ENCODE data around the gene GRK5. TPM values are rescaled to one million over a fixed set of nuclear protein-coding genes. Genes with fewer than 3 reads are reported as not detected.
A peak's percentile ranks its signal among the peaks of the same experiment; 100 is the strongest.

Gene GRK5
- total RNA-seq, 4 donors from 2014 or later: 5.4 to 13.0 (median 10.6) TPM

DNA sequence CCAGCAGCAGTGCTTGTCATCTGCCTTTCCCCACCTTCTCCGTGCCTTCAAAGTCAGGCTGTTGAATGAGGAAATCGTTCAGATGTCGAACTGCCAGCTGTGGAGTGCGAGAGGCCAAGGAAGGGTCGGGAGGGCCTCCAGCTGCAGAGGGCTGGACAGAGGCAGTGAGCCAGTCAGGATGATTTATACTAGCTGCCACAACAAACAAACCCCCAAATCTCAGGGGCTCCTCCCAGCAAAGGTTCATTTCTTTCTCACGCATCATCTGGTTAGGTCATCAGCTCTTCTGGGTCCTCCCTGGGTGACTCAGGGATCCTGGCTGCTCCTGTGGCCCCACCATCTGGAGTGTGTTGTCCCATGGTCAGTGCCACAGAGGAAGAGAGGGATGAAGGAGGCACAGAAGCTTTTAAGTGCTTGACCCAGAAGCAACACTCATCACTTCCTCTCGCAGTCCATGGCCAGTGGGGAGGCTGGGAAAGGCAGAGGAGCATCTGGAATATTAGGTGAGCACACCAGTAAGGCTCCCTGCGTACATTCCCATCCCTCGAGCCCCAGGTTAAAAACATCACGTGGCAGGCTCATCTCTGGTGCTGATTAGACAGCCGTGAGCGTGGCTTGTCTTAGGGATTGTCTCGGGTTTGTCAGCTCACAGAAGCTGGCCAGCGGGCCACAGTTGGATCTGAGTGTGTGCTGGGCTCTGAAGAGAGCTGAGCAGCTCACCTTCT, 194.5 kb downstream of the GRK5 start:
- no peak overlapping the region for H3K4me3 ChIP-seq (ENCODE audit: low read depth, poor library complexity, severe bottlenecking)
- WGBS, 2 donors: 43 to 50% methylated on average over 14 of the region's 14 CpGs
- no peak for TF ChIP-seq POLR2A (IDR thresholded peaks at IDR 0.05)
- TF ChIP-seq, protein P1, sequence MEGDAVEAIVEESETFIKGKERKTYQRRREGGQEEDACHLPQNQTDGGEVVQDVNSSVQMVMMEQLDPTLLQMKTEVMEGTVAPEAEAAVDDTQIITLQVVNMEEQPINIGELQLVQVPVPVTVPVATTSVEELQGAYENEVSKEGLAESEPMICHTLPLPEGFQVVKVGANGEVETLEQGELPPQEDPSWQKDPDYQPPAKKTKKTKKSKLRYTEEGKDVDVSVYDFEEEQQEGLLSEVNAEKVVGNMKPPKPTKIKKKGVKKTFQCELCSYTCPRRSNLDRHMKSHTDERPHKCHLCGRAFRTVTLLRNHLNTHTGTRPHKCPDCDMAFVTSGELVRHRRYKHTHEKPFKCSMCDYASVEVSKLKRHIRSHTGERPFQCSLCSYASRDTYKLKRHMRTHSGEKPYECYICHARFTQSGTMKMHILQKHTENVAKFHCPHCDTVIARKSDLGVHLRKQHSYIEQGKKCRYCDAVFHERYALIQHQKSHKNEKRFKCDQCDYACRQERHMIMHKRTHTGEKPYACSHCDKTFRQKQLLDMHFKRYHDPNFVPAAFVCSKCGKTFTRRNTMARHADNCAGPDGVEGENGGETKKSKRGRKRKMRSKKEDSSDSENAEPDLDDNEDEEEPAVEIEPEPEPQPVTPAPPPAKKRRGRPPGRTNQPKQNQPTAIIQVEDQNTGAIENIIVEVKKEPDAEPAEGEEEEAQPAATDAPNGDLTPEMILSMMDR (IDR thresholded peaks at IDR 0.05): no peak
- DNase-seq (ENCODE audit: low spot score in 2 of 2): peak; percentile 79 to 94
- intact Hi-C loops (cut with DNase I; ENCODE audit: low total_unique reads): no loop called here

DNA sequence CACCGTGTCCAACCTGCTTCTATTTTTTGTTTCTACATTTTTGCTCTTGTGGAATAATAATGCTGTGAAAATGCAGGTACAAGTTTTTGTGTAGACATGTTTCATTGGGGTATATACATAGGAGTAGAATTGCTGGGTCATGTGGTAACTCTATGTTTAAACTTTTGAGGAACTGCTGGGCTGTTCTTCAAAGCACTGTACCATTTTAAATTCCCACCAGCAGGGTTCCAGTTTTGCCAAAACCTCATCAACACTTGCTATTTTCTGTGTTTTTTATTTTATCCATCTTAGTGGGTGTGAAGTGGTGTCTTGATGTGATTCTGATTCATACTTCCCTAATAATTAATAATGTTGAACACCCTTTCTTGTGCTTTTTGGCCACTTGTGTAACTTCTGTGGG, 196.6 kb downstream of the GRK5 start:
- DNase-seq (ENCODE audit: low spot score in 2 of 2): no peak
- no peak overlapping the region for H3K4me3 ChIP-seq (ENCODE audit: low read depth, poor library complexity, severe bottlenecking)
- WGBS, 2 donors: 89 to 97% methylated on average over 1 of the region's 1 CpG
- intact Hi-C loops (cut with DNase I; ENCODE audit: low total_unique reads): no loop called here
- no peak for TF ChIP-seq POLR2A (IDR thresholded peaks at IDR 0.05)
- TF ChIP-seq, protein P1 (IDR thresholded peaks at IDR 0.05): no peak

DNA sequence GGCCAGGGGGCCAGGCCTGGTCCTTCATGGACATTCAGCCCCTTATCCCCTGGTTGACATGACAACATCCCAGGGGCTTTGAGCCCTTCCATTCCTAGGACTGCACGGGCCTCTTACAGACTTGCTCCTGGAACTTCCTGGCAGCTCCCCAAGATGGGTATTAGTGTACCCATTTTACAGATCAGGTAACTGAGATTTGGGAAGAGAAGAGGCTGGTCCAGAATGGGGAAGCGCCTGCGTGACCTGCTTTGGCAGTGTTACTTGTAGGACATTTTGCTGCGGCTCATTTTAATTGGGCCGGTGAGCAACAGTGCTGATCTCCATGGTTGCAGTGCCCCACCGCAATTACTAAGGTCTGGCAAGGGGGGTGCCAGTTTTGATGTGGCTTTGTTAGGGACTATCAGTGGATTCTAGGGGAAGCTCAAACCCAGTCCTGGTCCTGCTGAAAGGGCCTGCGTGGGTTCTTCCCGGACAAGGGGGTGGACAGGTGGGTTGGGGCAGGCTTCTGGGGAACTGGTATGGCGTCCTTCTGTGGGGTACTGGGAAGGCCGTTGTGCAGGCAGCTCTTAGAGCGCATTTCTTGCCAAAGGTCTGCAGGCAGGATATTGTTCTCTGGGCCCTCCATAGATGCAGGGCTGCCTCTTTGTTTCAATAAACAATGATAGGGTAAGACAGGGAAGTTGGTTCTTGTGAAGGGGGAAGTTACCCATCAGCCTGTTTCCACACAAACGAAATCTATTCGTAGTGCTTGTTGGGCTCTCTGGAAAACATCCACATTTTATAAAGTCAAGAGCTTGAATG, 197.5 kb downstream of the GRK5 start:
- TF ChIP-seq POLR2A (IDR thresholded peaks at IDR 0.05): no peak
- TF ChIP-seq, protein P1 (IDR thresholded peaks at IDR 0.05): no peak
- intact Hi-C loops (cut with DNase I; ENCODE audit: low total_unique reads): no loop called here
- DNase-seq (ENCODE audit: low spot score in 2 of 2): no peak
- WGBS, 2 donors: 85 to 90% methylated on average over 13 of the region's 13 CpGs
- no peak overlapping the region for H3K4me3 ChIP-seq (ENCODE audit: low read depth, poor library complexity, severe bottlenecking)

DNA sequence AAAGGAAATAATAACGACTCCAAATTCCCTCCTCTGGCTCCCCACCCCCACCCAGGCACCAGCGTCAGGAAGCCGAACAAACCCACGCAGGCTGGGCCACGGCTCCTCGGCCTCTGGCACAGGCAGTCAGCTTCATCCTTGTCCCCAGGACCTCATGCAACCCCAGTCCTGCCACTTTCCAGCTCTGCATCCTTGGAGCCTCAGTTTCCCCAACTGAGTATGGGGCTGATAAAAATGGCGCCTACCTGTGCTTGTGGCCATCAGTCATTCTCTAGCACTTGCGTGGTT, 198.1 kb downstream of the GRK5 start:
- no peak for TF ChIP-seq POLR2A (IDR thresholded peaks at IDR 0.05)
- TF ChIP-seq, protein P1 (IDR thresholded peaks at IDR 0.05): no peak
- 80 to 83% methylated on average over 8 of the region's 8 CpGs for WGBS, 2 donors

DNA sequence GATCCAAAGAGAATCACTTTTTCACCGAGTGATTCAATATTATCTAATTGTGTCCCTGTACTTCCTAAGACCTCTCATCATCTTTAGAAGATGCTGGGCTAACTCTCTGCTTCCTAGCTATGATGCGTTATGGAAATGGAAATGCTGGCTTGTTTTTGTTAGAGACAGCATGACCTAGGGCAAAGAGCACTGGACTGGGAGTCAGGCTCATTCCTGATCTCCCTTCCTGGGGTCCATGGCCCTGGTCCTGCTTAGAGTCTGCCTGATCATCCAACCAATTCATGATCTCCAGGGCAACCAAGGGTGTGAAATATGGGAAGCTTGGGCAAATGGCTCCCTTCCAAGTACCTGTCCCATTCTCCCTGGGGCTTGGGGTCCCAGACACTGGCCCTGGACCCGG, 198.8 kb downstream of the GRK5 start:
- H3K4me3 ChIP-seq (ENCODE audit: low read depth, poor library complexity, severe bottlenecking): no peak overlapping the region
- DNase-seq (ENCODE audit: low spot score in 2 of 2): no peak
- WGBS, 2 donors: 88 to 96% methylated on average over 3 of the region's 3 CpGs
- intact Hi-C loops (cut with DNase I; ENCODE audit: low total_unique reads): no loop called here
- TF ChIP-seq POLR2A (IDR thresholded peaks at IDR 0.05): no peak
- TF ChIP-seq, protein P1 (IDR thresholded peaks at IDR 0.05): no peak

More for the DNA sequence above, 198.1 kb downstream of the GRK5 start:
- intact Hi-C loops (cut with DNase I; ENCODE audit: low total_unique reads): no loop called here
- H3K4me3 ChIP-seq (ENCODE audit: low read depth, poor library complexity, severe bottlenecking): no peak overlapping the region
- no peak for DNase-seq (ENCODE audit: low spot score in 2 of 2)

Data from lower leg skin (tissue), 4 donors.